H1 (cell line): Measurements from ENCODE around the gene UMPS. TPM values are rescaled to one million over a fixed set of nuclear protein-coding genes. Genes with fewer than 3 reads are reported as not detected.

Source experiments
- POLR2A ChIP-seq, 2 experiments: IDR thresholded peaks; 1 replicate in 1 of 2; 2 replicates in 1 of 2; pipeline ENCODE4 v1.6.1; 2011; ENCODE audit warnings: low read depth in 2 of 2, low read length in 2 of 2, mild to moderate bottlenecking in 2 of 2; ENCODE audit errors: control extremely low read depth in 1 of 2
- polyA plus RNA-seq, 7 experiments: library from polyadenylated mRNA; depleted of rRNA in 3 of 7; stranded (reverse) in 5 of 7; unstranded in 2 of 7; fragments of >200 nt in 5 of 7; fragments of 200-250 nt in 2 of 7; gene quantifications; 1 replicate in 5 of 7; 2 replicates in 1 of 7; 4 replicates in 1 of 7; pipeline versions ENCODE4 v1.2.1 to v1.2.3, GENCODE V29; 2011 to 2013; ENCODE audit warnings: missing spikeins in 2 of 7, mixed read lengths in 2 of 7
- total RNA-seq: library from RNA; stranded (reverse); fragmentation: NEBNext Ultra II Directional; extraction: Animal tissue kit (Norgen Biotek cat#: 25700); gene quantifications from 2 replicates; pipeline ENCODE4 v1.2.1, GENCODE V29; 2021
- TF ChIP-seq, protein P1 (sequence below): IDR thresholded peaks from 2 replicates; pipeline ENCODE4 v1.6.1; 2012; ENCODE audit warnings: low read length, inconsistent platforms
- TF ChIP-seq, protein P2 (sequence below): IDR thresholded peaks from 2 replicates; pipeline ENCODE4 v1.6.1; 2011; ENCODE audit warnings: low read length, improper control_type of control experiment

The UMPS gene
- total and polyA plus RNA-seq, 2 of the 8 experiments (the other 6 are each of a cell fraction or from before 2014, with no cell fraction given): 32.8 to 59.0 TPM

DNA sequence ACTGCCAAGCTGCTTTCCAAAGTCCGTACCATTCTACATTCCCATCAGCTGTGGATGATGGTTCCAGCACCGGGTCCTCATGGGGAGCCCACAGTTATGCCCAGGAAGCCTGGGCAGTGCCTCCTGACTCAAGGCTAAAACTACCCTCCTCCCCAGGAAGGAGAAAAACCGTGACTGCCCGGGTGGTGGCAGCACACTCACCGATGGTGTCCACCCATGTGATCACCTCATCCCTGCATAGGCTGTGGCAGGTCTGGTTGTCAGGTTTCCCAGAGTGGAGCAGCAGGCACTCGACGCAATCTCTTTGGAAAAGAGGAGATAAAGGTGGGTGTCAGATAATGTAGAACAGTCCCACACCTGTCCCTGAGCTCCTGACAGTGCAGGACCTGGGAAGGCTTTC is 38.6 kb downstream of the UMPS start (continued):
- TF ChIP-seq, protein P1, sequence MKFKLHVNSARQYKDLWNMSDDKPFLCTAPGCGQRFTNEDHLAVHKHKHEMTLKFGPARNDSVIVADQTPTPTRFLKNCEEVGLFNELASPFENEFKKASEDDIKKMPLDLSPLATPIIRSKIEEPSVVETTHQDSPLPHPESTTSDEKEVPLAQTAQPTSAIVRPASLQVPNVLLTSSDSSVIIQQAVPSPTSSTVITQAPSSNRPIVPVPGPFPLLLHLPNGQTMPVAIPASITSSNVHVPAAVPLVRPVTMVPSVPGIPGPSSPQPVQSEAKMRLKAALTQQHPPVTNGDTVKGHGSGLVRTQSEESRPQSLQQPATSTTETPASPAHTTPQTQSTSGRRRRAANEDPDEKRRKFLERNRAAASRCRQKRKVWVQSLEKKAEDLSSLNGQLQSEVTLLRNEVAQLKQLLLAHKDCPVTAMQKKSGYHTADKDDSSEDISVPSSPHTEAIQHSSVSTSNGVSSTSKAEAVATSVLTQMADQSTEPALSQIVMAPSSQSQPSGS: no peak
- TF ChIP-seq, protein P2, sequence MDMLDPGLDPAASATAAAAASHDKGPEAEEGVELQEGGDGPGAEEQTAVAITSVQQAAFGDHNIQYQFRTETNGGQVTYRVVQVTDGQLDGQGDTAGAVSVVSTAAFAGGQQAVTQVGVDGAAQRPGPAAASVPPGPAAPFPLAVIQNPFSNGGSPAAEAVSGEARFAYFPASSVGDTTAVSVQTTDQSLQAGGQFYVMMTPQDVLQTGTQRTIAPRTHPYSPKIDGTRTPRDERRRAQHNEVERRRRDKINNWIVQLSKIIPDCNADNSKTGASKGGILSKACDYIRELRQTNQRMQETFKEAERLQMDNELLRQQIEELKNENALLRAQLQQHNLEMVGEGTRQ: no peak
- TF ChIP-seq POLR2A (IDR thresholded peaks at IDR 0.05; ENCODE audit: control extremely low read depth in 1 of 2, low read depth in 2 of 2, low read length in 2 of 2): no peak
